ENCODE data around the gene NRN1L.
"Not testable (repeated sequence)": the region's sequence is repeated elsewhere in the genome, so short reads cannot be mapped to it uniquely, and the experiment has no call there.

The NRN1L gene

GRCh38 chr16:67884684-67885083, at the start of gene NRN1L:
Gene NRN1L (plus strand): TSS chr16:67884885. CDS start chr16:67884904, 19 bp downstream.
- no peak for DNase-seq

- DNase-seq: not testable (repeated sequence)
Observed at GRCh38 chr16:67837190-67837589, 47.5 kb upstream of the NRN1L start.

DNA sequence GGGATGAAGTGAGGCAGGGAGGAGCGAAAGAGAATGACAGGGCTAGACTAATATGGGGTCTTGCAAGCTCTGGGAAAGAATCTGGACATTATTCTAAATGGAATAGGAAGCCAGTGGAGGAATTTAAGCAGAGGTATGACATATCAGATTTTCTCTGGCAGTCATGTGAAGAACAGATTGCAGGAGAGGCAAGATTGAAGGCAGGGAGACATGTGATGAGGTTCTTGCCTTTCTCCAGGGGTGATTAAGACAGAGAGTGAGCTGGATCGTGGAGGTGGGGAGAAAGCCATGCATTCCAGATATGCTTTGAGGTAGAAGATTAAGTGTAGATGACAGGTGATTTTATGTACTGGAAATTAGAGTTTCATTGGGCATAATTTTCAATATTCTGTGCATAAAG, 46.9 kb upstream of the NRN1L start:
- DNase-seq: no peak

GRCh38 chr16:67841198-67841815, 43.4 kb upstream of the NRN1L start:
- no peak for DNase-seq

DNA sequence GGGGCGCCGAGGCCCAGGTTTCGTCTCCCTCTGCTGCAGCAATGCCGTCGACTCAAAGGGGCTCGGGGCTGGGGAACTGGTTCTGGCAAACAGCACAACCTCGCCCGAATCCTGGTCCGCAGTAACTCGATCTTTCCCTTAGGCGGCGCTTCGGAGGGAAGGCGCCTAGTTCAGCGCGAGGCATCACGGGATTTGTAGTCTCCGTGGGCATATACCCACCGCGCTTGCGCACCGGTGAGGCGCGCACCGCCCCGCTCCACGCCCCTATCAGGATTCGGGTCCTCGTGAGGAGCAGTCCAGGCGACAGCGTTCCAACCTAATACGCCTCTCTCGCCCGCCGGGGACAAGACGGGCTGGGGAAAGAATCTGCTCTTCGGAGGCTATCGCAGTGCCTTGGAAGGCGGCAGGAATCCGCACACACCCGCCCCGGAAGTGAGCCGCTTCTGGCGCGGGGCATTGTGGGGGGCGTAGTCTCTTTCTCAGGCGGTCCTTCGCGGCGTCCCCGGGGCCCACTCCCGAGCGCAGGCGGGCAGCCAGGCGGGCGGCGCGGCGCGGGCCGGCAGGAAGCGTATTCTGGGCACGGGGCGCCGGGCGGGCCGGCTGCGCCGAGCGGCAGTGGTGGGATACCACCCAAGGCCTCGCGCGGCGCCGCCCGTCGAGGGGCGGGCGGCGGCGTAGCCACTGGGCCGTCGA, 42.7 kb upstream of the NRN1L start, which contains the start of gene THAP11:
THAP11 (plus strand) TSS at position 505 of the 693 bp plus-strand sequence. CDS start 235 bp downstream, outside the sequence.
- DNase-seq: peak; percentile 95

GRCh38 chr16:67842509-67843342, 42.0 kb upstream of the NRN1L start:
- DNase-seq: peak; percentile 82

- no peak for DNase-seq
Observed at GRCh38 chr16:67843343-67843765, 41.3 kb upstream of the NRN1L start.

DNA sequence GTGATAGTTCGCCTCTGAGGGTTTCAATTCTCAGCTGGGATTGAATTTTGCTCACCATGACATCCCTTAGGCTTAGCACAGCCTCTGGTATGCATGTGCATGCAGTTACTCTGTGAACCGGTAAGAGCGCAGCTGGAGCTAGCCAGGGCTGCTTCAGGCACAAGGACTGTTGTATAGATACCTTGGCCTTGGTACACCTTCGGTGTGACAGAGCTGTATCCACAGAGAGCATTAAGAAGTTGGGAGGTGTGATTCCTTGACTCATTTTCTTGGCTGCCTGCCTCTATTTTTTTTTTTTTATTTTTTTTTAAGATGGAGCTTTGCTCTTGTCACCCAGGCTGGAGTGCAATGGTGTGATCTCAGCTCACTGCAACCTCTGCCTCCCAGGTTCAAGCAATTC, 40.2 kb upstream of the NRN1L start:
- no peak for DNase-seq

- DNase-seq: no peak
Observed at GRCh38 chr16:67845291-67846062, 39.2 kb upstream of the NRN1L start.

- no peak for DNase-seq
Observed at GRCh38 chr16:67846063-67846319, 38.7 kb upstream of the NRN1L start.

DNA sequence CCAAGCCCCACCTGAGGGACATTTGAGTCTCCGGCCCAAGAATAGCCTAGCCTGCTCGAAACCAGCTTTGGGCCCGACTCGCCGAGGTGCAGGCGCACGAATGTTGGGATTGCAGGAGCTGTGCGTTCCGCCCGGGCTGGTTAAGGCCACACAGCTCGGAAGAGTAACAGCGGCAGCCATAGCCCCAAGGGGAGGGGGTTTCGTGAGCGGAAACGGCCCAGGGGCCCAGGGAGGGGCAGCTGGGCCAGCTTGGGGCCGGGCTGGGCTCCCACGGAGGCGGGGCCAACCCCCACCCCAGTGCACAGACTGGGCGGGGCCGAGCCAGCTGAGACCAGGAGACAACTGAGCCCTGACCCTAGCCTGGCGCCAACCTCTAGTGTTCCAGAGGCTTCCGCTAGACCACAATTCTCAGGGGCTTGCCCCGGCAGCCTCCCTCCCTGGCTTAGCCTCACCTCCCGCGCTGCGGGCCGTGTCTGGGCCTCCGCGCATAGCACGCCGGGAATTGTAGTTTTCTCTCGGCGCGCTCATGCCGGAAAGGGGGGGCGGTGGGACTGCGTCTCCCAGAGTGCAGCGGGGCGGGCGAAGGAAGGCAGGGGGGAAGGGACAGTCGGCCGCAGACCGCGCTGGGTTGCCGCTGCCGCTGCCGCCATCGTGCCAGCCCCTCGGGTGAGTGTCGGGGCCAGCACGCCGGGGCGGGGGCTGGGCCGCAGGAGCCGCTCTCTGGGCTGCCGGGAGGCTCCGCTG, 38.2 kb upstream of the NRN1L start, which contains the start of gene NUTF2:
NUTF2 (plus strand) TSS at position 614 of the 744 bp plus-strand sequence. CDS start 18,198 bp downstream, outside the sequence.
- DNase-seq: peak; percentile 97

- DNase-seq: peak; percentile 63
Observed at GRCh38 chr16:67847064-67847861, 37.4 kb upstream of the NRN1L start, which contains the start of gene CENPT. Gene CENPT (minus strand): TSS chr16:67847693. CDS start chr16:67833859, 13,834 bp downstream.

DNA sequence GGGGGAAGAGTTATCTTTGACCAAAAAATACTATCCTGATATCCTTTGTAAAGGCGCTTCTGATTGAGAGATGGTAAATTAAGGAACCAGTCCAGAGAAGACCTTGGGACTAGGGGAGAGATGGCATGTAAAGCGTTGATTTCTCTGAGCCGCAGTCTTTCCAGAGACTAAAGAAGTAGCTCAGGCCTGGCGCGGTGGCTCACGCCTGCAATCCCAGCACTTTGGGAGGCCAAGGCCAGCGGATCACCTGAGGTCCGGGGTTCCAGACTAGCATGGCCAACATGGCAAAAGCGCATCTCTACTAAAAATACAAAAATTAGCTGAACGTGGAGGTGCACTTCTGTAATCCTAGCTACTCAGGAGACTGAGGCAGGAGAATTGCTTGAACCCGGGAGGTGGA, 36.6 kb upstream of the NRN1L start:
- no peak for DNase-seq

DNA sequence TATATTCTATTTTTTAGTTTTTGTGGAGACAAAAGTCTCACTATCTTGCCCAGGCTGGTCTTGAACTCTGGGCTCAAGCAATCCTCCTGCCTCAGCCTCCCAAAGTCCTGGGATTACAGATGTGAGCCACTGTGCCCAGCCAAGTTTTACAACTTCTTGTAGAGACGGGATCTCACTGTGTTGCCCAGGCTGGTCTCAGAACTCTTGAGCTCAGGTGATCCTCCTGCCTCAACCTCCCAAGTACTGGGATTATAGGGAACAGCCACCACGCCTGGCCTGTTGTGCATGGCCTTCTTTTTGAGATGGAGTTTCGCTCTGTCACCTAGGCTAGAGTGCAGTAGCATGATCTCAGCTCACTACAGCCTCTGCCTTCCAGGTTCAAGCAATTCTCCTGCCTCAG, 31.0 kb upstream of the NRN1L start:
- no peak for DNase-seq

GRCh38 chr16:67855789-67856188, 28.9 kb upstream of the NRN1L start:
- no peak for DNase-seq

DNA sequence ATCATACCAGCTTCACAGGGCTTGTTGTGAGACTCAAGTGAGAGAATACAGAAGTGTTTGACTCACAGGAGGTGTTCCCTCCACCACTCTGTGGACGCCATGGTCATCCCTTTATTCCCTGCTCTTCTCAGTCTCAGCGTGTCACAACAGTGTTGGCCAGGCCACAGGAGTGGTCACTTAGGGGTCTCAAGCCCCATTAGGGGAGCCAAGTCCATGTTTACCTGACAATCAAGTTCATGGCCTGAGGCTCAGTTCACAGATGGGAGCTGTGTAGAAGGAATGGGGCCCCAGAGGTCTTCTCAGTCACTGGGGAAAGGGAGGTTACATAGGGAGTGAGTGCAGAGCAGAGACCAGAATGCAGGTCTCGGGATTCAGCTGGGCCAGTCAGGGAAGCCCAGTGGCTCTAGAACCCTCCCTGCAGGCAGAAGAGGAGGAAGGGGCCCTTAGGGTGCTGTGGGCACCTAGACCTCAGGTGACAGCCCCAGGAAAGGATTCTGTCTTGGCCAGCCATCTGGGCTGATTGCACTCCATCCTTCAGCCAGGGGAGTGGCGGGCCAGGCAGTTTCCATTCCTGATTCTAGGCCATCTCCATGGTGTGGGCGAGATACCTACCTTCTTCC, 27.6 kb upstream of the NRN1L start:
- no peak for DNase-seq

- no peak for DNase-seq
Observed at GRCh38 chr16:67857547-67858233, 27.0 kb upstream of the NRN1L start.

- no peak for DNase-seq
Observed at GRCh38 chr16:67858500-67858899, 26.2 kb upstream of the NRN1L start.

- DNase-seq: no peak
Observed at GRCh38 chr16:67860589-67861398, 23.9 kb upstream of the NRN1L start.
